SK-N-SH (cell line): Measurements from ENCODE around the gene ZSWIM1. TPM values are rescaled to one million over a fixed set of nuclear protein-coding genes. Genes with fewer than 3 reads are reported as not detected.

ENCODE experiments used
- CTCF ChIA-PET: fragments of 300-600, 350-600 bp; formaldehyde crosslinking; extraction: SDS; loops from one replicate; lab custom pipeline; 2021; lab: Yijun Ruan, JAX
- POLR2A ChIA-PET: fragments of 350-600 bp; sonication (Branson Sonifier 250); formaldehyde crosslinking; extraction: SDS; loops from one replicate; lab custom pipeline; 2020; ENCODE audit warnings: antibody characterized with exemption, inconsistent platforms; lab: Yijun Ruan, JAX
- DNase-seq: peaks from one replicate; pipeline ENCODE4 v3.0.0; 2012
- H2AFZ ChIP-seq: fragments of 200-600 bp; sonication (generic); 2 replicates; pipeline ENCODE4 v1.8.1; 2016; ENCODE audit warnings: antibody characterized with exemption, mild to moderate bottlenecking, low read depth
- H3F3A ChIP-seq: fragments of 200-600 bp; sonication (generic); replicated peaks from 2 replicates; pipeline ENCODE3; 2016; ENCODE audit warnings: antibody characterized with exemption, mild to moderate bottlenecking; ENCODE audit not compliant: insufficient read depth
- H3K27ac ChIP-seq, 2 experiments: fragments of 200-500 bp in 1 of 2; fragments of 200-600 bp in 1 of 2; sonication (Bioruptor generic) in 1 of 2; sonication (generic), shearing (Covaris generic) in 1 of 2; 2 replicates each; pipeline versions ENCODE4 v1.5.1 to v1.6.1; 2014 to 2016; ENCODE audit warnings: low read depth in 2 of 2, inconsistent platforms in 1 of 2, low read length in 1 of 2, mild to moderate bottlenecking in 1 of 2, mixed read lengths in 1 of 2
- H3K27me3 ChIP-seq: fragments of 200-600 bp; sonication (generic), shearing (Covaris generic); 2 replicates; pipeline ENCODE4 v1.6.1; 2016; ENCODE audit warnings: mixed run types; ENCODE audit not compliant: insufficient read depth
- H3K36me3 ChIP-seq, 2 experiments: fragments of 200-500 bp in 1 of 2; fragments of 200-600 bp in 1 of 2; sonication (Bioruptor generic) in 1 of 2; sonication (generic) in 1 of 2; replicated peaks in 1 of 2; 2 replicates each; pipeline versions ENCODE3 to v1.5.1; 2014 to 2016; ENCODE audit warnings: low read length in 1 of 2, mild to moderate bottlenecking in 1 of 2; ENCODE audit not compliant: insufficient read depth in 2 of 2, control insufficient read depth in 1 of 2
- H3K4me1 ChIP-seq, 2 experiments: fragments of 200-500 bp in 1 of 2; fragments of 200-600 bp in 1 of 2; sonication (Bioruptor generic) in 1 of 2; sonication (generic), shearing (Covaris generic) in 1 of 2; 2 replicates each; pipeline versions ENCODE4 v1.5.1 to v1.6.1; 2014 to 2016; ENCODE audit warnings: low read depth in 1 of 2, low read length in 1 of 2, mixed run types in 1 of 2; ENCODE audit not compliant: insufficient read depth in 2 of 2, control insufficient read depth in 1 of 2
- H3K4me2 ChIP-seq: fragments of 200-600 bp; sonication (generic), shearing (Covaris generic); 2 replicates; pipeline ENCODE4 v1.6.1; 2017; ENCODE audit warnings: mixed run types
- H3K4me3 ChIP-seq, 2 experiments: fragments of 200-500 bp in 1 of 2; fragments of 200-600 bp in 1 of 2; sonication (Bioruptor generic) in 1 of 2; sonication (generic), shearing (Covaris generic) in 1 of 2; 2 replicates each; pipeline versions ENCODE4 v1.5.1 to v1.8.1; 2014 to 2016; ENCODE audit warnings: low read depth in 2 of 2, inconsistent platforms in 1 of 2, low read length in 1 of 2, mild to moderate bottlenecking in 1 of 2, mixed read lengths in 1 of 2, moderate library complexity in 1 of 2
- H3K79me2 ChIP-seq: fragments of 200-600 bp; sonication (generic); 2 replicates; pipeline ENCODE4 v1.8.1; 2017; ENCODE audit warnings: mild to moderate bottlenecking; ENCODE audit not compliant: insufficient read depth
- H3K9ac ChIP-seq: fragments of 200-600 bp; sonication (generic); 2 replicates; pipeline ENCODE4 v1.6.1; 2017; ENCODE audit warnings: mixed run types
- H3K9me2 ChIP-seq: fragments of 200-600 bp; sonication (generic); 2 replicates; pipeline ENCODE4 v1.6.1; 2017; ENCODE audit warnings: mixed run types
- H3K9me3 ChIP-seq: fragments of 200-600 bp; sonication (generic); 2 replicates; pipeline ENCODE4 v1.6.1; 2017; ENCODE audit warnings: mixed run types, mild to moderate bottlenecking, moderate library complexity
- H4K20me1 ChIP-seq: fragments of 200-600 bp; sonication (generic); 2 replicates; pipeline ENCODE4 v1.6.1; 2017; ENCODE audit warnings: mild to moderate bottlenecking, mixed run types; ENCODE audit not compliant: insufficient read depth
- FOSL2 ChIP-seq: IDR thresholded peaks from 2 replicates; pipeline ENCODE4 v1.4.0; 2012; ENCODE audit warnings: low read depth, mild to moderate bottlenecking, moderate library complexity, borderline replicate concordance
- FOXJ3 ChIP-seq: sonication (generic); formaldehyde crosslinking; IDR thresholded peaks from 2 replicates; pipeline ENCODE4 v1.5.1; 2020; ENCODE audit warnings: mild to moderate bottlenecking, missing genetic modification reagents
- FOXM1 ChIP-seq: IDR thresholded peaks from 2 replicates; pipeline ENCODE4 v1.4.0; 2012; ENCODE audit warnings: low read depth, mild to moderate bottlenecking
- NRF1 ChIP-seq: IDR thresholded peaks from 2 replicates; pipeline ENCODE4 v1.6.1; 2012; ENCODE audit warnings: low read depth, mild to moderate bottlenecking, low read length
- RXRA ChIP-seq: IDR thresholded peaks from 2 replicates; pipeline ENCODE4 v1.4.0; 2012; ENCODE audit warnings: low read depth, mild to moderate bottlenecking, borderline replicate concordance
- TCF12 ChIP-seq: IDR thresholded peaks from 2 replicates; pipeline ENCODE4 v1.4.0; 2012
- TEAD4 ChIP-seq: IDR thresholded peaks from 2 replicates; pipeline ENCODE4 v1.4.0; 2012; ENCODE audit warnings: mild to moderate bottlenecking, borderline replicate concordance; ENCODE audit not compliant: insufficient read depth
- WGBS: methylation state at CpG from one replicate; pipeline ENCODE4 v1.1.6; 2017; ENCODE audit warnings: low lambda C conversion rate; 5-methylcytosine and 5-hydroxymethylcytosine counted together
- polyA plus RNA-seq, 3 experiments: library from polyadenylated mRNA; depleted of rRNA; stranded (reverse); fragments of >200 nt; gene quantifications; 2 replicates each; pipeline ENCODE4 v1.2.3, GENCODE V29; 2012
- TF ChIP-seq, protein P1 (sequence below): IDR thresholded peaks from 2 replicates; pipeline ENCODE4 v1.4.0; 2012; ENCODE audit warnings: low read depth
- TF ChIP-seq, protein P2 (sequence below): fragments of 150-350 bp; IDR thresholded peaks from 2 replicates; pipeline ENCODE4 v1.6.1; 2016; ENCODE audit warnings: mild to moderate bottlenecking, low read depth, low read length
- TF ChIP-seq, protein P3 (sequence below): IDR thresholded peaks from 2 replicates; pipeline ENCODE4; 2012
- TF ChIP-seq, protein P4 (sequence below): fragments of 200-600 bp; sonication (generic); IDR thresholded peaks from 2 replicates; pipeline ENCODE4 v1.6.1; 2017; ENCODE audit warnings: antibody characterized with exemption, mild to moderate bottlenecking, moderate library complexity
- TF ChIP-seq, protein P5 (sequence below): IDR thresholded peaks from 2 replicates; pipeline ENCODE4 v1.6.1; 2012; ENCODE audit warnings: mild to moderate bottlenecking, low read depth, low read length, moderate library complexity

Gene ZSWIM1
- polyA plus RNA-seq, 1 of the 3 experiments (the other 2 are of a cell fraction): 1.8 TPM

DNA sequence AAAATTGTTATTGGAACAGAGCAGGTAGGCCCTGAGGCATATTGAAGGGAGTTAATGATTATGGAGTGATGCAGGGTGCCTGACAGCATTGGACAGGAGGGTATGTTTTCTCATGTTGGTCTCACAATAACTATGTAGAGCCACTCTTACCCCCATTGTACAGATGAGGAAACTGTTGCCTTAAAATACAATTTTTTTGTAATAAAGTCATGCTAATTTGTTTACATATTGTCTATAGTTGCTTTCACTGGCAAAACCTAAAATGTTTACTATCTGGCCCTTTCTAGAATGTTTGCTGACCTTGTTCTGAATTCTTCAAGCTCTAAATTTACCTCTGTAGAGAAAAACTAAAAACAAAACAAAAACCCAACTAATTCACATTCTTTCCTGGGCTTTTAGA lies 29.5 kb upstream of the ZSWIM1 start:
- no peak overlapping the region for H3K9ac ChIP-seq
- no peak overlapping the region for H3K4me2 ChIP-seq
- peaks cover 3% of the 10 kb centered on the region for H3F3A ChIP-seq
- CTCF ChIA-PET: interaction anchor here (1.6 kb wide), 2 partner anchors 9 to 17 kb away, joined by 4 to 6 read pairs; no protein-coding TSS in a partner anchor
- H3K27ac ChIP-seq: no peak overlapping the region
- peaks cover 13 to 21% of the 10 kb centered on the region in 2 experiments for H3K36me3 ChIP-seq
- H3K79me2 ChIP-seq: peaks cover 24% of the 10 kb centered on the region
- POLR2A ChIA-PET: no interaction called here
- no peak overlapping the region for H3K4me3 ChIP-seq
- peaks cover 8% of the 10 kb centered on the region in 2 experiments; a peak in 2 of 4 replicates for H3K4me1 ChIP-seq
- no peak overlapping the region for H2AFZ ChIP-seq
- H3K9me3 ChIP-seq: no peaks in the 10 kb centered on the region
- DNase-seq: no peak
- H4K20me1 ChIP-seq: no peaks in the 10 kb centered on the region
- TF ChIP-seq TCF12 (no peak), NRF1 (no peak)
- no peaks in the 10 kb centered on the region for H3K27me3 ChIP-seq
- no peaks in the 10 kb centered on the region for H3K9me2 ChIP-seq

DNA sequence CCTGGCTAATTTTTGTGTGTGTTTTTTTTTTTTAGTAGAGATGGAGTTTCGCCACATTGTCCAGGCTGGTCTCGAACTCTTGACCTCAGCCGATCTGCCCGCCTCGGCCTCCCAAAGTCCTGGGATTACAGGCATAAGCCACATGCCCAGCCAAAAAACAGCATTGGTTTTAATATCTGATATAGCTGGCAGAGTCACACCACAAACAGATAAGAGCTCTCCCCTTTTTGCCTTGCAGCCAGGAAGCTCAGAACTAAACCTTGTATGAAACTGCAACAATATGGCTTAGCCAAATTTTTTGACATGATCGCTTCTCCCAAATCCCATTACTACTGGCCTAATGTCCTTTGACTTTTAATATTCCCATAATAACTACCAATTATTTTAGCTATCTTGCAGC lies 28.7 kb upstream of the ZSWIM1 start:
- H2AFZ ChIP-seq: no peak overlapping the region
- no peak for DNase-seq
- no peak overlapping the region for H3K4me2 ChIP-seq
- peaks cover 29% of the 10 kb centered on the region for H3K79me2 ChIP-seq
- no peaks in the 10 kb centered on the region for H3K9me2 ChIP-seq
- peaks cover 12 to 20% of the 10 kb centered on the region in 2 experiments for H3K36me3 ChIP-seq
- peaks cover 8% of the 10 kb centered on the region in 2 experiments; a peak in 2 of 4 replicates for H3K4me1 ChIP-seq
- CTCF ChIA-PET: interaction anchor here (1.0 to 1.6 kb wide), 3 partner anchors 10 to 18 kb away, joined by 3 to 6 read pairs (median 4); no protein-coding TSS in a partner anchor
- peaks cover 3% of the 10 kb centered on the region for H3F3A ChIP-seq
- H3K4me3 ChIP-seq: no peak overlapping the region
- WGBS: 100% methylated on average over 6 of the region's 6 CpGs
- H3K9ac ChIP-seq: no peak overlapping the region
- TF ChIP-seq, protein P1, sequence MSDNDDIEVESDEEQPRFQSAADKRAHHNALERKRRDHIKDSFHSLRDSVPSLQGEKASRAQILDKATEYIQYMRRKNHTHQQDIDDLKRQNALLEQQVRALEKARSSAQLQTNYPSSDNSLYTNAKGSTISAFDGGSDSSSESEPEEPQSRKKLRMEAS: no peak
- TF ChIP-seq, protein P2, sequence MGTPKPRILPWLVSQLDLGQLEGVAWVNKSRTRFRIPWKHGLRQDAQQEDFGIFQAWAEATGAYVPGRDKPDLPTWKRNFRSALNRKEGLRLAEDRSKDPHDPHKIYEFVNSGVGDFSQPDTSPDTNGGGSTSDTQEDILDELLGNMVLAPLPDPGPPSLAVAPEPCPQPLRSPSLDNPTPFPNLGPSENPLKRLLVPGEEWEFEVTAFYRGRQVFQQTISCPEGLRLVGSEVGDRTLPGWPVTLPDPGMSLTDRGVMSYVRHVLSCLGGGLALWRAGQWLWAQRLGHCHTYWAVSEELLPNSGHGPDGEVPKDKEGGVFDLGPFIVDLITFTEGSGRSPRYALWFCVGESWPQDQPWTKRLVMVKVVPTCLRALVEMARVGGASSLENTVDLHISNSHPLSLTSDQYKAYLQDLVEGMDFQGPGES: no peak
- TF ChIP-seq FOXJ3 (CRISPR knock-in tag): no peak
- no peak for TF ChIP-seq RXRA
- no peak for TF ChIP-seq TEAD4
- TF ChIP-seq FOXM1: no peak
- TF ChIP-seq, protein P3, sequence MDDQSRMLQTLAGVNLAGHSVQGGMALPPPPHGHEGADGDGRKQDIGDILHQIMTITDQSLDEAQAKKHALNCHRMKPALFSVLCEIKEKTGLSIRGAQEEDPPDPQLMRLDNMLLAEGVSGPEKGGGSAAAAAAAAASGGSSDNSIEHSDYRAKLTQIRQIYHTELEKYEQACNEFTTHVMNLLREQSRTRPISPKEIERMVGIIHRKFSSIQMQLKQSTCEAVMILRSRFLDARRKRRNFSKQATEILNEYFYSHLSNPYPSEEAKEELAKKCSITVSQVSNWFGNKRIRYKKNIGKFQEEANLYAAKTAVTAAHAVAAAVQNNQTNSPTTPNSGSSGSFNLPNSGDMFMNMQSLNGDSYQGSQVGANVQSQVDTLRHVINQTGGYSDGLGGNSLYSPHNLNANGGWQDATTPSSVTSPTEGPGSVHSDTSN: no peak
- TF ChIP-seq FOSL2: no peak
- TF ChIP-seq, protein P4, sequence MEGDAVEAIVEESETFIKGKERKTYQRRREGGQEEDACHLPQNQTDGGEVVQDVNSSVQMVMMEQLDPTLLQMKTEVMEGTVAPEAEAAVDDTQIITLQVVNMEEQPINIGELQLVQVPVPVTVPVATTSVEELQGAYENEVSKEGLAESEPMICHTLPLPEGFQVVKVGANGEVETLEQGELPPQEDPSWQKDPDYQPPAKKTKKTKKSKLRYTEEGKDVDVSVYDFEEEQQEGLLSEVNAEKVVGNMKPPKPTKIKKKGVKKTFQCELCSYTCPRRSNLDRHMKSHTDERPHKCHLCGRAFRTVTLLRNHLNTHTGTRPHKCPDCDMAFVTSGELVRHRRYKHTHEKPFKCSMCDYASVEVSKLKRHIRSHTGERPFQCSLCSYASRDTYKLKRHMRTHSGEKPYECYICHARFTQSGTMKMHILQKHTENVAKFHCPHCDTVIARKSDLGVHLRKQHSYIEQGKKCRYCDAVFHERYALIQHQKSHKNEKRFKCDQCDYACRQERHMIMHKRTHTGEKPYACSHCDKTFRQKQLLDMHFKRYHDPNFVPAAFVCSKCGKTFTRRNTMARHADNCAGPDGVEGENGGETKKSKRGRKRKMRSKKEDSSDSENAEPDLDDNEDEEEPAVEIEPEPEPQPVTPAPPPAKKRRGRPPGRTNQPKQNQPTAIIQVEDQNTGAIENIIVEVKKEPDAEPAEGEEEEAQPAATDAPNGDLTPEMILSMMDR: no peak
- TF ChIP-seq, protein P5, sequence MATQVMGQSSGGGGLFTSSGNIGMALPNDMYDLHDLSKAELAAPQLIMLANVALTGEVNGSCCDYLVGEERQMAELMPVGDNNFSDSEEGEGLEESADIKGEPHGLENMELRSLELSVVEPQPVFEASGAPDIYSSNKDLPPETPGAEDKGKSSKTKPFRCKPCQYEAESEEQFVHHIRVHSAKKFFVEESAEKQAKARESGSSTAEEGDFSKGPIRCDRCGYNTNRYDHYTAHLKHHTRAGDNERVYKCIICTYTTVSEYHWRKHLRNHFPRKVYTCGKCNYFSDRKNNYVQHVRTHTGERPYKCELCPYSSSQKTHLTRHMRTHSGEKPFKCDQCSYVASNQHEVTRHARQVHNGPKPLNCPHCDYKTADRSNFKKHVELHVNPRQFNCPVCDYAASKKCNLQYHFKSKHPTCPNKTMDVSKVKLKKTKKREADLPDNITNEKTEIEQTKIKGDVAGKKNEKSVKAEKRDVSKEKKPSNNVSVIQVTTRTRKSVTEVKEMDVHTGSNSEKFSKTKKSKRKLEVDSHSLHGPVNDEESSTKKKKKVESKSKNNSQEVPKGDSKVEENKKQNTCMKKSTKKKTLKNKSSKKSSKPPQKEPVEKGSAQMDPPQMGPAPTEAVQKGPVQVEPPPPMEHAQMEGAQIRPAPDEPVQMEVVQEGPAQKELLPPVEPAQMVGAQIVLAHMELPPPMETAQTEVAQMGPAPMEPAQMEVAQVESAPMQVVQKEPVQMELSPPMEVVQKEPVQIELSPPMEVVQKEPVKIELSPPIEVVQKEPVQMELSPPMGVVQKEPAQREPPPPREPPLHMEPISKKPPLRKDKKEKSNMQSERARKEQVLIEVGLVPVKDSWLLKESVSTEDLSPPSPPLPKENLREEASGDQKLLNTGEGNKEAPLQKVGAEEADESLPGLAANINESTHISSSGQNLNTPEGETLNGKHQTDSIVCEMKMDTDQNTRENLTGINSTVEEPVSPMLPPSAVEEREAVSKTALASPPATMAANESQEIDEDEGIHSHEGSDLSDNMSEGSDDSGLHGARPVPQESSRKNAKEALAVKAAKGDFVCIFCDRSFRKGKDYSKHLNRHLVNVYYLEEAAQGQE: no peak
- TF ChIP-seq, all 33 proteins: peak for 0
- Histone ChIP-seq H3K27ac (no peak overlapping the region), H3K9me3 (no peaks in the 10 kb centered on the region), H4K20me1 (no peaks in the 10 kb centered on the region), H3K27me3 (no peaks in the 10 kb centered on the region)
- POLR2A ChIA-PET: interaction anchor here (0.7 kb wide), 1 partner anchor 117 kb away, joined by 3 read pairs; no protein-coding TSS in a partner anchor
